ENCODE measurements around the gene AFF3.

GRCh38 chr2:99657691-99658258, 484.6 kb downstream of the AFF3 start:
- TF ChIP-seq CTCF (IDR thresholded peaks at IDR 0.05): no peak
- no peak for TF ChIP-seq POLR2A (IDR thresholded peaks at IDR 0.05)

Data from stomach (tissue), 4 donors.